Osteoblast (primary cell): ENCODE measurements around the gene APOC1. TPM values are rescaled to one million over a fixed set of nuclear protein-coding genes. Genes with fewer than 3 reads are reported as not detected.

Experiments
- DNase-seq: peaks from one replicate; pipeline ENCODE4 v3.0.0; 2011; ENCODE audit warnings: low spot score, mixed read lengths; ENCODE audit not compliant: insufficient read length; ENCODE audit errors: missing footprints
- H2AFZ ChIP-seq: 2 replicates; pipeline ENCODE4 v1.6.0; 2011; ENCODE audit warnings: mild to moderate bottlenecking, low read length
- H3K27ac ChIP-seq: 2 replicates; pipeline ENCODE4 v1.5.1; 2011; ENCODE audit warnings: mild to moderate bottlenecking, low read depth, low read length, moderate library complexity
- H3K27me3 ChIP-seq: 2 replicates; pipeline ENCODE4 v1.6.0; 2012; ENCODE audit warnings: mild to moderate bottlenecking, control low read depth, inconsistent platforms, low read length, moderate library complexity; ENCODE audit not compliant: insufficient read depth
- H3K36me3 ChIP-seq: 2 replicates; pipeline ENCODE4 v1.5.1; 2011; ENCODE audit warnings: mild to moderate bottlenecking, low read length, control low read depth, moderate library complexity; ENCODE audit not compliant: insufficient read depth
- H3K4me1 ChIP-seq: 2 replicates; pipeline ENCODE4 v1.5.1; 2011; ENCODE audit warnings: mild to moderate bottlenecking, low read length, control low read depth, moderate library complexity; ENCODE audit not compliant: insufficient read depth
- H3K4me2 ChIP-seq: 2 replicates; pipeline ENCODE4 v1.6.0; 2011; ENCODE audit warnings: mild to moderate bottlenecking, low read length; ENCODE audit not compliant: insufficient read depth
- H3K4me3 ChIP-seq: fragments of 200-600 bp; sonication (generic); 3 replicates; pipeline ENCODE4 v1.5.1; 2012; ENCODE audit warnings: mild to moderate bottlenecking, low read length, inconsistent platforms; ENCODE audit not compliant: insufficient read depth
- H3K79me2 ChIP-seq: 2 replicates; pipeline ENCODE4 v1.6.0; 2012; ENCODE audit warnings: mild to moderate bottlenecking, low read length, control low read depth, inconsistent platforms; ENCODE audit not compliant: insufficient read depth
- H3K9me3 ChIP-seq: 2 replicates; pipeline ENCODE4 v1.5.1; 2011; ENCODE audit warnings: low read depth, low read length, control low read depth
- H4K20me1 ChIP-seq: 2 replicates; pipeline ENCODE4 v1.6.0; 2012; ENCODE audit warnings: mild to moderate bottlenecking, low read length, control low read depth; ENCODE audit not compliant: insufficient read depth
- total RNA-seq: library from RNA; depleted of rRNA; stranded (reverse); fragments of >200 nt; gene quantifications from 2 replicates; pipeline ENCODE4 v1.2.3, GENCODE V29; 2012
- TF ChIP-seq, protein P1 (sequence below): IDR thresholded peaks from 2 replicates; pipeline ENCODE4 v1.5.1; 2011; ENCODE audit warnings: mild to moderate bottlenecking, low read depth, low read length, moderate library complexity; ENCODE audit errors: extremely low read depth

Gene APOC1
- total RNA-seq, 1 donor, result 1.4 TPM

GRCh38 chr19:44904426-44904994 is 9.9 kb upstream of the APOC1 start:
- H3K4me1 ChIP-seq, result peaks cover 4% of the 10 kb centered on the region
- peak; percentile 83 for DNase-seq
- TF ChIP-seq, protein P1, sequence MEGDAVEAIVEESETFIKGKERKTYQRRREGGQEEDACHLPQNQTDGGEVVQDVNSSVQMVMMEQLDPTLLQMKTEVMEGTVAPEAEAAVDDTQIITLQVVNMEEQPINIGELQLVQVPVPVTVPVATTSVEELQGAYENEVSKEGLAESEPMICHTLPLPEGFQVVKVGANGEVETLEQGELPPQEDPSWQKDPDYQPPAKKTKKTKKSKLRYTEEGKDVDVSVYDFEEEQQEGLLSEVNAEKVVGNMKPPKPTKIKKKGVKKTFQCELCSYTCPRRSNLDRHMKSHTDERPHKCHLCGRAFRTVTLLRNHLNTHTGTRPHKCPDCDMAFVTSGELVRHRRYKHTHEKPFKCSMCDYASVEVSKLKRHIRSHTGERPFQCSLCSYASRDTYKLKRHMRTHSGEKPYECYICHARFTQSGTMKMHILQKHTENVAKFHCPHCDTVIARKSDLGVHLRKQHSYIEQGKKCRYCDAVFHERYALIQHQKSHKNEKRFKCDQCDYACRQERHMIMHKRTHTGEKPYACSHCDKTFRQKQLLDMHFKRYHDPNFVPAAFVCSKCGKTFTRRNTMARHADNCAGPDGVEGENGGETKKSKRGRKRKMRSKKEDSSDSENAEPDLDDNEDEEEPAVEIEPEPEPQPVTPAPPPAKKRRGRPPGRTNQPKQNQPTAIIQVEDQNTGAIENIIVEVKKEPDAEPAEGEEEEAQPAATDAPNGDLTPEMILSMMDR, result peak; percentile 33
- H3K27me3 ChIP-seq, result peaks cover 14% of the 10 kb centered on the region
- H3K79me2 ChIP-seq, result no peaks in the 10 kb centered on the region
- no peak overlapping the region for H2AFZ ChIP-seq
- H3K36me3 ChIP-seq, result peaks cover 25% of the 10 kb centered on the region
- no peaks in the 10 kb centered on the region for H3K9me3 ChIP-seq
- no peak overlapping the region for H3K4me2 ChIP-seq
- peaks cover 5% of the 10 kb centered on the region for H4K20me1 ChIP-seq
- no peak overlapping the region for H3K4me3 ChIP-seq
- no peak overlapping the region for H3K27ac ChIP-seq

- peaks cover 5% of the 10 kb centered on the region for H4K20me1 ChIP-seq
- peaks cover 4% of the 10 kb centered on the region for H3K4me1 ChIP-seq
- TF ChIP-seq, protein P1, result no peak
- no peaks in the 10 kb centered on the region for H3K79me2 ChIP-seq
- no peak within 1 kb of the TSS for H3K27ac ChIP-seq
- H3K27me3 ChIP-seq, result peaks cover 14% of the 10 kb centered on the region
- H3K4me2 ChIP-seq, result peak within 1 kb of the TSS; percentile 75
- peaks cover 17% of the 10 kb centered on the region for H3K36me3 ChIP-seq
- H3K9me3 ChIP-seq, result no peaks in the 10 kb centered on the region
- peak within 1 kb of the TSS; percentile 80 for H2AFZ ChIP-seq
- H3K4me3 ChIP-seq, result peak within 1 kb of the TSS; percentile 57
- peak; percentile 76 for DNase-seq
Measured at GRCh38 chr19:44905437-44906160, 8.8 kb upstream of the APOC1 start, which contains the start of gene APOE. TSS of gene APOE (plus strand) at chr19:44905796. CDS start at chr19:44906625, 829 bp downstream.

DNA sequence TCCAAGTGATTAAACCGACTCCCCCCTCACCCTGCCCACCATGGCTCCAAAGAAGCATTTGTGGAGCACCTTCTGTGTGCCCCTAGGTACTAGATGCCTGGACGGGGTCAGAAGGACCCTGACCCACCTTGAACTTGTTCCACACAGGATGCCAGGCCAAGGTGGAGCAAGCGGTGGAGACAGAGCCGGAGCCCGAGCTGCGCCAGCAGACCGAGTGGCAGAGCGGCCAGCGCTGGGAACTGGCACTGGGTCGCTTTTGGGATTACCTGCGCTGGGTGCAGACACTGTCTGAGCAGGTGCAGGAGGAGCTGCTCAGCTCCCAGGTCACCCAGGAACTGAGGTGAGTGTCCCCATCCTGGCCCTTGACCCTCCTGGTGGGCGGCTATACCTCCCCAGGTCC is 6.8 kb upstream of the APOC1 start:
- no peaks in the 10 kb centered on the region for H3K9me3 ChIP-seq
- TF ChIP-seq, protein P1, result no peak
- H3K4me2 ChIP-seq, result no peak overlapping the region
- no peak overlapping the region for H2AFZ ChIP-seq
- DNase-seq, result peak; percentile 32
- H3K27me3 ChIP-seq, result peaks cover 14% of the 10 kb centered on the region
- peaks cover 5% of the 10 kb centered on the region for H4K20me1 ChIP-seq
- H3K4me1 ChIP-seq, result peaks cover 10% of the 10 kb centered on the region
- H3K27ac ChIP-seq, result no peak overlapping the region
- H3K36me3 ChIP-seq, result peaks cover 2% of the 10 kb centered on the region
- no peaks in the 10 kb centered on the region for H3K79me2 ChIP-seq
- no peak overlapping the region for H3K4me3 ChIP-seq

DNA sequence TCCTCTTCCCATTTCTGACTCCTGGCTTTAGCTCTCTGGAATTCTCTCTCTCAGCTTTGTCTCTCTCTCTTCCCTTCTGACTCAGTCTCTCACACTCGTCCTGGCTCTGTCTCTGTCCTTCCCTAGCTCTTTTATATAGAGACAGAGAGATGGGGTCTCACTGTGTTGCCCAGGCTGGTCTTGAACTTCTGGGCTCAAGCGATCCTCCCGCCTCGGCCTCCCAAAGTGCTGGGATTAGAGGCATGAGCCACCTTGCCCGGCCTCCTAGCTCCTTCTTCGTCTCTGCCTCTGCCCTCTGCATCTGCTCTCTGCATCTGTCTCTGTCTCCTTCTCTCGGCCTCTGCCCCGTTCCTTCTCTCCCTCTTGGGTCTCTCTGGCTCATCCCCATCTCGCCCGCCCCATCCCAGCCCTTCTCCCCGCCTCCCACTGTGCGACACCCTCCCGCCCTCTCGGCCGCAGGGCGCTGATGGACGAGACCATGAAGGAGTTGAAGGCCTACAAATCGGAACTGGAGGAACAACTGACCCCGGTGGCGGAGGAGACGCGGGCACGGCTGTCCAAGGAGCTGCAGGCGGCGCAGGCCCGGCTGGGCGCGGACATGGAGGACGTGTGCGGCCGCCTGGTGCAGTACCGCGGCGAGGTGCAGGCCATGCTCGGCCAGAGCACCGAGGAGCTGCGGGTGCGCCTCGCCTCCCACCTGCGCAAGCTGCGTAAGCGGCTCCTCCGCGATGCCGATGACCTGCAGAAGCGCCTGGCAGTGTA is 6.2 kb upstream of the APOC1 start:
- Histone ChIP-seq H4K20me1 (peaks cover 5% of the 10 kb centered on the region), H3K27ac (no peak overlapping the region), H3K4me1 (peaks cover 10% of the 10 kb centered on the region), H3K9me3 (no peaks in the 10 kb centered on the region), H3K27me3 (peaks cover 14% of the 10 kb centered on the region), H3K36me3 (no peaks in the 10 kb centered on the region), H2AFZ (no peak overlapping the region), H3K4me2 (no peak overlapping the region), H3K79me2 (no peaks in the 10 kb centered on the region), H3K4me3 (no peak overlapping the region)
- TF ChIP-seq, protein P1, result no peak
- peak; percentile 69 for DNase-seq
